GM21737 (cell line): ENCODE data around the gene PSAP.

ENCODE experiments used
- ATAC-seq: cut with Tn5 transposase; IDR thresholded peaks from one replicate; pipeline ENCODE4 v1.9.1; 2021; ENCODE audit warnings: mild to moderate bottlenecking, moderate library complexity; ENCODE audit not compliant: unreplicated experiment

PSAP gene

DNA sequence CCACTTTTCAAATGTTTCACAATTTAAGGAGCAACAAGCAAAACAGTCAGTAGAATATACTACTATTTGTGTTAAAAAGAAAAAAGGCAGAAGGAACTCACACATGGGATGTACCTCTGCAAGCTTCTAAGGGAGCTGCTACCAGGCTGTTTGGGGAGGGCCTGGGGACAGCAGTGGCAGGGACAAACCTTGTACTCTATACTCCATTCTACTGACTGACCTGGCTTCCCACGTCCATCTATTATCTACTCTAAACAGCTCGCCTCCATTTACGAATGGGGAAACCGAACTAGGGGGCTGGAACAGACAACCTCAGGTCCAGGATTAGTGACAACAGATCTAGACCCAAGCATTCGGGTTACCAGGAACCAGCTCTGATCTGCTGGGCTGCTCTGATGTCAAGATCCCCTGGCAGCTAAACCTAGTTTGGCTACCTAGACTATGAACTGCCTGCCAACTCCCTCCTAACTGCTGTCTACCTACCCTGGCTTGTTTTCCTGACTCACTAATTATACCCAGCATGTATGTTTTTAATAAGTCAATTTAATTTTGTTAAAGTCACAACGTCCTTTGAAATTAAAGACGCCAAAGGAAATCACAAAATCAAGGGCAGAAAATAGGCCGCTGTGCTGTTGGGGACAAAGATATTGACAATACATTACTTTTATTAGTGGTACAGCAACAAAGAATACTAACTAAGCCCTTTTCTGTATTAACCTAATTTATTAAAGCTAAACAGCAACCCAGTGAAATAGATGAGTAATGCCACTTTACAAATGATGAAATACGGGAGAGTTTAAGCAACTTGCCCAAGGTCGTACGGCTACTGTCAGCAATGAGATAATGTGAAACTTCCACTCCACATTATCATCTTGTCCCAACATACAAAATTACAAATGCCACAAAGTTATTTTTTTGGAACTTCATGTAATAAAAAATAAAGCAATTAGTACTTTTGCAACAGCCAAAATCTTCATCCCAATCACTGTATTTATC is 5.3 kb downstream of the PSAP start:
- no peak for ATAC-seq

DNA sequence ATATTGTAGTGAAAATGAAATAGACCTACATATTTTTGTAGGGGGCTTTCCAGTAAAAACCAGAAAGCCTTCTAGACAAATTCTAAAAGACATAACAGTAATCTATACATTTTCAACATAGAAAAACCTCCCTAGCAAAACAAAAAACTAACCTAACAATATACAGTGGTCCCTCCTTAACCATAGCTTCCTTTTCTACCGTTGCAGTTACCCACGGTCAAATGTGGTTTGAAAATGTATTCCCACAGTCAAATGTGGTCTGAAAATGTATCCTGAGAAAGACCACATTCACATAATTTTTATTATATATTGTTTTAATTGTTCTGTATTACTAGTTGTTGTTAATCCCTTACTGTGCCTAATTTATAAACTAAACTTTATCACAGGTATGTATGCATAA is 6.4 kb downstream of the PSAP start:
- no peak for ATAC-seq

DNA sequence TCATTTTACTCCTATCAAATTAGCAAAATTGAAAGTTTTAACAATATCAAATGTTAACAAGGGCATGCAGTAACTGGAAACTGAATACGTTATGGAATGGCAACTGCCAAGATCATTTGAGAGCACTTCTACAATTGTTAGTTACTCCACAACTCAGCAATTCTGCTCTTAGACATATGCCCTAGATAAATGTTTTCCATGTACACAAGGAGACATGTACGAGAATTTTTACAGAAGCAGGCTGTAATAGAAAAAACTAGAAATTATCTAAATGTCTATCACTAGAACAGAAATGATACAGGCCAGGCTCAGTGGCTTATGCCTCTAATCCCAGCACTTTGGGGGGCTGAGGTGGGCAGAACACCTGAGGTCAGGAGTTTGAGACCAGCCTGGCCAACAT is 7.0 kb downstream of the PSAP start:
- no peak for ATAC-seq

DNA sequence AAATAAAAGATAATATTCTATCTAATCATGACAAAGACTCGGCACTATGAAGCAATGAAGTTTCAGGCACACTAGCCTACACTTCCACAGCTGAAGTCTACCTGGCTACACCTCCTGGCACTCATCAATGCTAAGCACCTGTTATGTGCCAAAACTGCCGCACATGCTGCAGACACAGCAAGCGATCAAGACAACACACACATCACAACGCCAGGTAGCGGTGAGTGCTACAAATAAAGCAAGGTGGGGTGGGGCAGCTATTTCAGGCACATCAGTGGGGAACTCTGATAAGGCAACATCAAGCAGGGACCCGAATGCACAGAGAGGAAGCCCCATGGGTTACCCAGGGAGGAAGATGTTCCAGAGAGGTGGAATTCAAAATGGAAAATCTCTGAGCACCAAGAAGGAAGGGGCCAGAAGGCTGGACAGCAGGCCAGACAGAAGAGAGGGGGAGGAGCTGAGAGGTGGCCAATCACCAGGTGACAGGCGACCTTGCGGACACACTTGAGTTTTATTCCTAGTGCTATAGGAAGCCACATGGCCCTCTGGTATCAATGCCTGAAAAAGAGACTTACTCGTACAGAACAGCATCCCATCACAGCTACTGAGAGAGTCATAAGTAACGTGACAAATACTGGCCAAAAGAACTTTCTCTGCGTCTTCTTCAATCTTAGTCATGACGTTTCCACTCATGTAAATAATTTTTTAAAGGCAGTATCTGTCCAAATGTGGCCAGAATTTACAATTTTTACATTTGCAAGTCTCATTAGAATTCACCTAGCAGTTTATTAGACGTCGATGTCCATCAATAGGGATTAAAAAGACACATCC is 8.0 kb downstream of the PSAP start:
- no peak for ATAC-seq

DNA sequence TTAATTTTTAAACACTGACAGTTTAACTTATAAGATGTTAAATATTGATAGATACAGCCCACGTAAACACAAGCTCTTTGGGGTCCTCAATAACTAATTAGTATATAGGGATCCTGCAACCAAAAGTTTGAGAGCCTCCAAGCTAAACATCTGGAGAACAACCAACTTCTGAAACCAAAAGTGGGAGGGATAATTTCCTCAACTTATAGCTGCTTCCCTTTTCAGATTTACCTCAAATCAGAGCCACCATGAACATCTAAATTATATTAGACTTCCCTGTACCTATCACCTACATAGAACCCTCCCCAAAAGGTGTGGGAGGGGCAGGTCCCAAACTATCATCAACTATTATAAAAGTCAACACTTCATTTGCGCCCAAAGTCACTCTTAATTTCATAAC is 8.6 kb downstream of the PSAP start:
- ATAC-seq, result no peak

DNA sequence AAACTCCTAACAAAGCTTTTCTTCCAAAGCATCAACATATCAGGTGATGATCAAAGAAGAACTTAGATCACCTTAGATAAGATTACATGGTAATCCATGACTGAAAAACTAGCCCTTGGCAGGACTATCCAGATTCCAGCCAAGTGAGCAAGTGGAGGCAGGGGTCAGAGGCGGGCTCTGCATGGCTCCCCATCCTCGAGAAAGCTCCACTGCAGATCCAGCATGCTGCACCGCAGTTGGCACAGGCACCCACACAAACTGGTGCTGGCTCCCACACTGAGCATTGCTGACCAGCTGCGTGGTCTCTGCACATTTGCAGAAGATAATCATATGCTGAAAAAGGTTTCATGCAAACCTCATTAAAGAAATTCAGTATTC is 10.1 kb downstream of the PSAP start:
- ATAC-seq, result no peak

DNA sequence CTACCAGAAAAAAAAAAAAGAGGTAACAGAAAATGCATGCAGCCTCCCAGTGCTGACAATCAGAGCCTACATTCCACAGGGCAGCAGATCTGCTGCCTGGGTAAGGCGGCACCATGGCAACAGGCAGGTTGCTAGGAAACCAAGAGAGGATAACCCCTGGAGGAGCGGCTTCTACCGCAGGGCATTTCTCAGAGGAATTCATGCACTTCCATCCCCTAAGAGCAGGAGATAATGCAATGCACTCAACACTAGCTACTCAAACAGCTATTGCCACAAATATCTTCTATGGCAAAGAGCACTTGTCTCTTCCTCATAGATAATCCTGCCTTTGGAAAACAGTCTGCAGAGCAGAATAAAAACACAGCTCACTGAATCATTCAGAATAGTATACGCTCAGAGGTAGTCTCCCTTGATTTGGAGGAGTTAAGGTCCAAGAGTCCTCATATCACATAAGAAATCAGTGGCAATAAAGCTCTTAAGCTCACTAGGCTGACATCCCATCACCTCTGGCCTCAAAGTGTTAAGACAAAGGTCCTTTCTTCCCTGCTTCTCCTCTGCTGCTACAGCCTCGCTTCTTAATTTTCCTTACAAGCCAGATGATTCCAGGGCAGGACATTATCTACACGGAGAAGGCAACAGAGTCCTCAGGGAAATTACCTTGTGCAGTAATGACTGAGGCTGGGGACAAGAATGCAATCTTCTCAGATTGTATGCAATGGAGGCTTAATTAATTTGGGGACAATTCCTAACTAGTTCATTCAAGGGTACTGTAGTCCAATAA is 10.7 kb downstream of the PSAP start:
- ATAC-seq, result no peak

DNA sequence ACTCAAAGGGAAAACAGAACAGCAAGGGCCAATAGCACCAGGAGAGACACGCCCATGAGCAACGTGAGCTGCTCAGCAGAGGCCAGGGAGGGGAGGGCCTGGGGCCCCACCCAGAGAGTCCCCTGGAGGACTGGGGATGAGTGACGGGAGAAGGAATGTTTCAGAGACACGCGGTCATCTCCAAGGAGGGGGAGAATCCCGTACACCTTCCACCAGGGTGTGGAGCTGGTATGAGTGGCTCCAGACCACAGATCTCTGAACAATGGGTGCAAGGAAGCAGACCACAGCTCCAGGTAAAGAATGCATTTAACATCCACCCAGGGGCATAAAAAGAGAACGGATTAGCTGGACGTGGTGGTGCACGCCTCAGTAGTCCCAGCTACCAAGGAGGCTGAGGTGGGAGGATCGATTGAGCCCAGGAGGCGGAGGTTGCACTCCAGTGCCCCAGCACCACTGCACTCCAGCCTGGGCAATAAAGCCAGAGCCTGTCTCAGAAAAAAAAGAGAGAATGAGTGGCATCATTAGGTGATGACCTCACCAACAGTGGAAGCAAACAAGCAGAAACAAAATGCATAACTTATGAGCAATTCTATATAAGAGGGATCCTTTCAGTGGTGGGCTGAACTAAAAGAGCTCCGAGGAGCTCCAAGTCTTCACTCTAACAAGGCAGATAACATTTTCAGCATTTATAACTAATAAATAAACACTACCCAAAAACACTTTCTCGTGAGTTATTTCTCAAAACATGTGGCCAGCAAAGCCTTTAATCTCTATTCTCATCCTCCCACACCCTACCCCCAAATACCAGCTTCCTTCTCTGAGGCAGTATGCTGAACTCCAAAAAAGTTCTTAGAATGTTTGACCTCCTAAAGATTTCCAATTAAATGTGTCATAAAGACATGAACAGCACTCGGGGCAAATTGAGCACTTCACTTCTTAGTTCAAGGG is 12.5 kb downstream of the PSAP start:
- no peak for ATAC-seq

DNA sequence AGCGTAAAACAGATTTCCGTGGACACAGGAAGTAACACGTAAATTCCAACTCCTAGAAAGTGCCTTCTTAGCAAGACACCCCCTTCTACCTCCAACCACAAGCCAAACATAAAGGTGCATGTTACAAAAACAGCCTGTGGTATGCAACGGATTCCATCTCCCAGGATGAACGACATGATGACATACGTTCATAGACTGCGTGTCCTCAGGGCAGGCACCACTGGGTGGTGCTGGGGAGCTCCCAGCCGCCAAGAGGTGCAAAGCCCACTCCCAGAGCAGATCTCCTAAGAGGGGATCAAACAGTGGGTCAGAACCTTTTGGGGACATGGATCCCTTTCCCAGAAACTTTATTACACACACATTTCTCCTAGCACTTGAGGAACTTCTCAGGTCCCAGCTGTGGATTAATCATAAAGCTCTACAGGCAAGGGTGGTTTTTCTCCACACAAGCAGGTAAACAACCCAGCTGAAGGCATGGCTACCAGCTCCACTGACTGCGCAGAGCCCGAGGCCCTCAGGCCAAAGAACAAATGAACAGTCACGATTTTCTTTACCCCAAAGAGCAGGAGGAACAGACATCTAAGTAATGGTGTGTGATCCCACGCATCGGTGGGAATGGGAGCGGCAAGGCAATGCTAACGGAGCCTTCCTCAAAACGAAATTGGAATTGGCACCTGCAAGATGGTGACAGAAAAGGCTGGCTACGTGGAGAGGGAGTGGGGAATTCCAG is 13.8 kb downstream of the PSAP start:
- ATAC-seq, result no peak

DNA sequence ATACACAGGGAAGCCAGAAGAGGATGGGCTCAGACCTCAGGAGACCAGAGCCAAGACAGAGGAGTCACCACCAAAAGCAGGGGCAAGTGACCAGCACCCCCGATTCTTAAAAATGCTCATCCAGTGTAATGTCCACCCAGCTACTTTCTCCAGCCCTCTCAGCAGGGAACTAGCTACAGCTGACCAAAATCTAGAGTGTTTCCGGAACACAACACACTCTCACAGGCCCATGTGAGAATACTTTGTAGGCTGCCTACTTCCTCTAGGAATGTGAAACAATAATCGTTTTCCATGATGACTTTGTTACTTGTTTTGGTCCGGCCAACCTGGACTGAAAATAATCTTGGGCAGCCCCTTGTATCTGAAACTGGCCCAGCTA is 14.5 kb downstream of the PSAP start:
- peak; percentile 30 for ATAC-seq

DNA sequence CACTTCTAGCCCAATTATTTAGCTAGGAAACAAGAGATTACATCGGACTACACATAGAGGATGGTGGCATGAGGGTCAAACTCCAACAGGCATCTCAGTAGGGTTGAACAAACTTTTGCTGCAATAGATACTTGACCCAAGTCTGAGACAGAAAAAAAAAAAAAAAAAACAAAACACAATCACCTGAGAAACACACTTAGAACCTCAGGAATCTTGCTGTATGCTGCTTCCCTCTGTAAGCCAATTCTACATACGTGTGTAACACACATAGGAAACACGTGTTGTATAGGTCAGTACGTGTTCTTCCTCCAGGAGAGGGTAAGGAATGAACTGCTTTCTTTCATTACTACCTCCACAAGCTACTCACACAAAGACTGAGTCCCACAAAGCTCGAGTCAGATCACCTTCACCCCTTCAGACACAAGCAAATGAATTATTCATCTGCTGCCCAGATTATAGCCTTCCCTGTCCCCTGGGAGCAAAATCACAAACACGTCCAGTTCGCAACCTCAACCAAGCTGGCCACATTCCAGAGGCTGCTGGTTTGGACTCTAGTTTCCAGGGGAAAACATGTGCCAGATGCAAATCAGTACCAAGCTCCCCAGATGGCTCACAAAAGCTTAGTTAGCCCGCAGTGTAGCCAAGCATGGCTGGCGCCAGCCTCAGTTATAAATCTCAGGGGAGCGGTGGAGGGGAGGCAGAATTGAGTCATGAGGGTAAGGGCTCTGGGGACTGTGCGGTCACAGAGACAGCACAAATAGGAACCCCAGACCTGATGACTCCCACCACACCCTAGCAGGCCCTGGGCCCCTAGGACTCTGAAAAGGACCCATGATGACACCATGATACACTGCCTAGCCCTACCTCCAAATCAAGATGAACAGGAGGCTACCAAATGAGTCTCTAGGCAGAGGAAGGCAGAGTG is 15.1 kb downstream of the PSAP start:
- ATAC-seq, result peak; percentile 85

DNA sequence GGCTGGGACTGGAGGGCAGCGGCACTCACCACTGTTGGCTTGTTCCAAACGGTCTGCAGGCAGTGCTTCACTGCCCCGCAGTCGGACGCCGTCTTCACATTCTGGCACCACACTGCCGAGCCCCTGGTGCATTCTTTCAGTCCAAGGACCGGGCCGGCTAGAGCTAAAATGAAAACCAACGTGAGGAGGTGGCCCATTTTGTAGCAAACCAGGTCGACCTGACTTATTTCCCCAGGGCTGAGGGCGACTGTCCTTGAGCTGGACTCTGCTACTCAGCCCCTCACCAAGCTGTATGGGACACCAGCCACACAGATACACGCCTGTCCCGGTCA is 16.7 kb downstream of the PSAP start:
- ATAC-seq, result no peak

DNA sequence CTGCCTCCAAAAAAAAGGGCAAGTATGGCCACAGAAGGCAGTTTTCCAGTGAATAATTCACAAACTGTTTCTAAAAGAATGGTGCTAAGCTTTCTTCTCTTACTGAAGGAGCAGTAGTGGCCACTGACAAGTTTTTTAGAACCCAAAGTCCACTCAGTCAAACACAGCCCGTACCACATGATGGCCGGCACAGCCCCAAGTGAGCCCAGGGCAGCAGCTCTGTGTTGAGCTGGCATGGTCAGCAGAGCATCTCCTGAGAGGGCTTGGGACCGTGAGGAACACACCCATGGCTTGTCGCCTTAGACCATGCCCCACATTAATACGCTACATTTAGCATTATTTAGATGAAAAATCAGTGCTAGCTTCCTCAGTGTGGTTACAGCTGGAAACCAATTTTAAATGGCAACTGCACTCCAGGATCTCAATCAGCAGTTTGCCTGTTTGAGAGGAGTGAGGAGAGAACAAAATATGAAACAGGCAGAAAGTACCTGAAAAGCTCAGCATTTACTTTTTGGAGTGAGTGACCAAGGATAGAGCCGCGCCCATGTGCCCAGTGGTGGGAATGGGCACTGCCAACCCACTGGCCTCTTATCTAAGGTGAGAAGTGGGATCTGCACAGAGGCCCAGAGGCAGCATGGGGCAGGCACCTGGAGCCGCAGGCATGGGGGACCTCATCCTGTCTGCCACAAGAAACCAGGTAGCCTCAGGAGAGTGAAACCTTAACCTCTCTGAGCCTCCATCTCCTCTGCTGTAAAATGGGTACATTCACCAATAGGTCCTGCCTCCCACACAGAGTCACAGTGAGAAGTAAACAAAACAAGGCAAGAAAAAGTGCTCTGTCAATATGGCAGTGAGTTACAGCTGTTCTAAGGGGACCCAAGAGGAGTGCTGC is 17.4 kb downstream of the PSAP start:
- no peak for ATAC-seq

DNA sequence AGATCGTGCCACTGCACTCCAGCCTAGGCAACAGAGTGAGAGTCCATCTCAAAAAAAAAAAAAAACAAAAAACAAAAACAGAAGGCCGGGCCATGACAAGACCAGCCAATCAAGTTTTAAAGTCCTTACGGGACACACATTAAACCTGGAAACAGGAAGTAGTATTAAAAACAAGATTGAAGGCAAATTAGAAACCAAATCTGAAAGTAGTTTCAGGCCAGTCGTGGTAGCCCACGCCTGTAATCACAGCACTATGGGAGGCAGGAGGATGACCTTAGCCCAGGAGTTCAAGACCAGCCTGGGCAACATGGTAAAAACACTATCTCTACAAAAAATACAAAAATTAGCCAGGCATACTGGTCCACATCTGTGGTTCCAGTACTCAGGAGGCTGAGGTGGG is 18.1 kb downstream of the PSAP start:
- no peak for ATAC-seq

DNA sequence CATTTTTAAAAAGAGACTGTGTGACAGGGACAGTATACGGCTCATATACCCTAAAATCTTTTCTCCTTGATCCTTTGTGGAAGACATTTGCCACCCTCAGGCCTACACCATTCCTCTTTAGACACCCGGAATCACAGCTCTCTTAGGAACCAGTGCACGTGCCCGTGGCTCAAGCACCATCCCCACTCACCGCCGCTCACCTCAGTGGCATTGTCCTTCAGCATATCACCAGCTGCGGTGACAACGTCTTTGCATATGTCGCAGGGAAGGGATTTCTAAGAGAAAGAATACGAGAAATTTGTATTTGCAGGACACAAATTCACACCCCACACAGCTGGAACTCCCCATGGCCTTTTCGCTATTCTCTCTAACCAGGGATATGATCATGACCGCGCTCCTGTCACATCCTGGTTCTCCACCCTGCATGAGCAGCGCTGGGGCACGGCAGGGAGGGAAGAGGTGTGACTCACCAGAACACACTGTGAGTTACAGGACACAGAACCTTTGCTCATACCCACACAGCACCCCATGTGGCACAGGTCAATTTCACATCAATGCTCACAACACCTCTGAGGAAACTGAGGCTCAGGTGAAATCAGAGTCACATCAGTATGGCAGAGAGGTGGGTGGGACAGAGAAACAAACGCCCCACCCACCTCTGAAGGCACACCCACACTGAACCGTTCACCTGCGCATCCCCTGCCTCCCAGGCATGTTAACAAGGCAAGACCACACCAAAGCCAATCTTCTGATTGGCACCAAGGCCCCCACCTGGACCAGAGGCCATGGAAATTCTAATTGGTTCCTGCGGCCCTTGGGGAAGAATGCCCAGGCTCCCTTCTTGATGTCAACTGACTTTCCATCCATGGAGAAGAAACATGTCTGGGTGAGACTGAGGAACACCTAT is 19.2 kb downstream of the PSAP start:
- ATAC-seq, result no peak

DNA sequence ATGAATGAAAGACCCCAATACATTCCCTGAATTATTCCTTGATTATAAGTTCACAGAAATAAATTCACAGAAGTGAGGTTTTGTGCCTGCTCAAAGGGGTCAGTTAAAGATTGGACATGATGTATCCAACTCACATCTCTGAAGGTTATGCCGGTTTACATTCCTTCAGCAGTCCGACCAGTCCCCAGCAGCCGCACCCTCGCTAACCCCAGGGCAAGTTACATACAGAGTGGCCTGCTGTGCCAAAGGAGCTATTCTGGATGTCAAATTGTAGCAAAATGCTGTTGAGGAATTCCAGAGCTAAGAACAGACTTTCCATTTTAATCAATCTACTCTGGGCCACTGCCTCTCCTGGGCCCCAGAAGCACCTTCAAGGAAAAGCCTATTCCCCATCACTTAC is 20.3 kb downstream of the PSAP start:
- ATAC-seq, result no peak

DNA sequence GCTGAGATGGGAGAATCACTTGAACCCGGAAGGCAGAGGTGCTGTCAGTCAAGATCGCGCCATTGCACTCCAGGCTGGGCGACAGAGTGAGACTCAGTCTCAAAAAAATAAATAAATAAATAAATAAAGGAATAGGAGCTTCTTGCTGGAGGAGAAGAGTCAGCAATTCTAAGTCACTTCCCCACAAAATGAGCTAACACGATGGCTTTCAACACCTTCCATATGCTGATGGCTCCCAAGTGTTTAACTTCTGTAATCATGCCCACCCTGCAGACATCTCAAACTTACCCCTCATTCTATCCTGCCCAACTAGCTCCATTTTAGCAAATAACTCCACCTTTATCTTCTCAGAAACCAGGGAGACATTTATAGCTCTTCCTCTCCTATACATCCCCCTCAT is 21.2 kb downstream of the PSAP start:
- no peak for ATAC-seq
